HepG2 (cell line): Measurements from ENCODE around the gene DNAJC1. TPM values are rescaled to one million over a fixed set of nuclear protein-coding genes. Genes with fewer than 3 reads are reported as not detected.

ENCODE experiments used
- ATAC-seq: fragments of 200-7000 bp; cut with Tn5 transposase; 3 replicates; pipeline ENCODE4 v1.9.1; 2020; ENCODE audit warnings: mild to moderate bottlenecking, moderate library complexity
- BruUV-seq: library from RNA; stranded (reverse); fragments of 400-500 nt; replicated peaks from 2 replicates; lab custom pipeline; 2021; lab: Mats Ljungman, UMichigan
- CTCF ChIA-PET: fragments of 300-600 bp; formaldehyde crosslinking; extraction: SDS; loops from one replicate; lab custom pipeline; 2021; ENCODE audit warnings: low total read pairs, inconsistent platforms, low intra/inter-chr PET ratio; lab: Yijun Ruan, JAX
- POLR2A ChIA-PET: fragments of 350-600 bp; sonication (Branson Sonifier 250); formaldehyde crosslinking; loops from one replicate; lab custom pipeline; 2020; ENCODE audit warnings: antibody characterized with exemption, inconsistent platforms; lab: Yijun Ruan, JAX
- DNase-seq: peaks from one replicate; pipeline ENCODE4 v3.0.0-alpha.2; 2015; ENCODE audit warnings: low spot score
- FAIRE-seq: peaks from 3 replicates; lab custom pipeline; 2011; peaks lifted over from hg19 to GRCh38; lab: Jason Lieb, UNC
- H2AFZ ChIP-seq: one replicate; pipeline ENCODE4 v1.6.1; 2011; ENCODE audit warnings: low read length, inconsistent platforms
- H3K27ac ChIP-seq: fragments of 300-600 bp; 3 replicates; pipeline ENCODE4 v1.8.0; 2011; ENCODE audit warnings: mixed run types, mild to moderate bottlenecking, mixed read lengths, low read length, inconsistent platforms; ENCODE audit not compliant: insufficient read depth; ENCODE audit errors: extremely low read length
- H3K27me3 ChIP-seq, 2 experiments: fragments of 200-600 bp in 1 of 2; 2 replicates in 1 of 2; 3 replicates in 1 of 2; pipeline versions ENCODE4 v1.6.0 to v1.8.0; 2011; ENCODE audit warnings: low read length in 2 of 2, mild to moderate bottlenecking in 2 of 2, moderate library complexity in 2 of 2, inconsistent platforms in 1 of 2; ENCODE audit not compliant: insufficient read depth in 2 of 2, control insufficient read depth in 1 of 2
- H3K36me3 ChIP-seq, 2 experiments: fragments of 200-600 bp in 1 of 2; replicated peaks in 1 of 2; 2 replicates in 1 of 2; 3 replicates in 1 of 2; pipeline versions ENCODE4 v1.5.1 to v1.8.0; 2011; ENCODE audit warnings: low read length in 2 of 2, inconsistent platforms in 1 of 2; ENCODE audit not compliant: insufficient read depth in 2 of 2, control insufficient read depth in 1 of 2
- H3K4me1 ChIP-seq: 2 replicates; pipeline ENCODE4 v1.5.1; 2012; ENCODE audit warnings: low read length, inconsistent platforms; ENCODE audit not compliant: insufficient read depth
- H3K4me2 ChIP-seq: 2 replicates; pipeline ENCODE4 v1.6.0; 2011; ENCODE audit warnings: low read depth, low read length, inconsistent platforms
- H3K4me3 ChIP-seq, 3 experiments: fragments of 200-600 bp in 1 of 3; sonication (generic), shearing (Covaris generic) in 1 of 3; replicated peaks in 1 of 3; 2 replicates each; pipeline ENCODE4 v1.5.1; 2011 to 2016; ENCODE audit warnings: low read length in 3 of 3, inconsistent platforms in 2 of 3, low read depth in 2 of 3, mild to moderate bottlenecking in 2 of 3, control low read depth in 1 of 3, mixed read lengths in 1 of 3; ENCODE audit not compliant: insufficient read depth in 1 of 3
- H3K79me2 ChIP-seq: one replicate; pipeline ENCODE4 v1.6.1; 2011; ENCODE audit warnings: low read length, inconsistent platforms; ENCODE audit not compliant: insufficient read depth
- H3K9ac ChIP-seq: 2 replicates; pipeline ENCODE4 v1.6.0; 2011; ENCODE audit warnings: mild to moderate bottlenecking, low read depth, low read length, inconsistent platforms; ENCODE audit not compliant: insufficient read depth
- H3K9me3 ChIP-seq: 2 replicates; pipeline ENCODE4 v1.5.1; 2012; ENCODE audit warnings: mild to moderate bottlenecking, low read length
- H4K20me1 ChIP-seq: 2 replicates; pipeline ENCODE4 v1.6.0; 2011; ENCODE audit warnings: inconsistent platforms, mild to moderate bottlenecking, low read length, moderate library complexity; ENCODE audit not compliant: insufficient read depth
- ARHGAP35 ChIP-seq: sonication (generic); formaldehyde crosslinking; IDR thresholded peaks from 2 replicates; pipeline ENCODE4 v1.9.0; 2022; ENCODE audit warnings: mild to moderate bottlenecking, inconsistent platforms, moderate library complexity, missing genetic modification reagents, borderline replicate concordance
- CSRNP2 ChIP-seq: sonication (generic); formaldehyde crosslinking; conservative IDR thresholded peaks from 2 replicates; pipeline ENCODE4 v1.8.0; 2022; ENCODE audit warnings: low read depth, missing genetic modification reagents
- DNMT1 ChIP-seq: sonication (generic); formaldehyde crosslinking; IDR thresholded peaks from 2 replicates; pipeline ENCODE4 v1.5.1; 2020; ENCODE audit warnings: mild to moderate bottlenecking, missing genetic modification reagents
- HDAC1 ChIP-seq: sonication (generic); formaldehyde crosslinking; IDR thresholded peaks from 2 replicates; pipeline ENCODE4 v1.5.1; 2020; ENCODE audit warnings: mild to moderate bottlenecking, missing genetic modification reagents
- HIC2 ChIP-seq: sonication (generic); formaldehyde crosslinking; IDR thresholded peaks from 2 replicates; pipeline ENCODE4 v1.9.0; 2022; ENCODE audit warnings: low read depth, missing genetic modification reagents
- ISL2 ChIP-seq: sonication (generic); formaldehyde crosslinking; IDR thresholded peaks from 2 replicates; pipeline ENCODE4 v1.5.0; 2020; ENCODE audit warnings: missing genetic modification reagents
- JUNB ChIP-seq: sonication (generic); formaldehyde crosslinking; IDR thresholded peaks from 2 replicates; pipeline ENCODE4 v1.8.0; 2022; ENCODE audit warnings: missing genetic modification reagents, mild to moderate bottlenecking, borderline replicate concordance
- LCORL ChIP-seq, 2 experiments: fragments of 450-650 bp in 1 of 2; sonication (generic) in 1 of 2; formaldehyde crosslinking in 1 of 2; IDR thresholded peaks; 2 replicates each; pipeline versions ENCODE4 v1.5.0 to v1.6.1; 2017 to 2020; ENCODE audit warnings: antibody characterized with exemption in 1 of 2, missing genetic modification reagents in 1 of 2
- MBD4 ChIP-seq: IDR thresholded peaks from 2 replicates; pipeline ENCODE4 v1.6.1; 2012; ENCODE audit warnings: low read length, inconsistent platforms, borderline replicate concordance
- NCOA5 ChIP-seq: sonication (generic); formaldehyde crosslinking; IDR thresholded peaks from 2 replicates; pipeline ENCODE4 v1.4.0; 2020; ENCODE audit warnings: missing genetic modification reagents
- PHF8 ChIP-seq: sonication (generic); formaldehyde crosslinking; IDR thresholded peaks from 2 replicates; pipeline ENCODE4 v1.5.0; 2020; ENCODE audit warnings: missing genetic modification reagents
- REPIN1 ChIP-seq: sonication (generic); formaldehyde crosslinking; IDR thresholded peaks from 2 replicates; pipeline ENCODE4 v1.8.0; 2022; ENCODE audit warnings: missing genetic modification reagents, low read depth, mild to moderate bottlenecking, borderline replicate concordance
- SP140L ChIP-seq: sonication (generic); formaldehyde crosslinking; IDR thresholded peaks from 2 replicates; pipeline ENCODE4 v1.4.0; 2020; ENCODE audit warnings: missing genetic modification reagents, borderline replicate concordance
- SUZ12 ChIP-seq: fragments of 150-350 bp; IDR thresholded peaks from 2 replicates; pipeline ENCODE4 v1.6.1; 2014; ENCODE audit warnings: low read depth, low read length
- TGIF2 ChIP-seq: IDR thresholded peaks from 2 replicates; pipeline ENCODE4 v1.6.1; 2016; ENCODE audit warnings: control low read depth, missing compliant biosample characterization
- TP53 ChIP-seq: sonication (generic); formaldehyde crosslinking; conservative IDR thresholded peaks from 2 replicates; pipeline ENCODE4 v1.4.0; 2020; ENCODE audit warnings: missing genetic modification reagents
- ZNF234 ChIP-seq: sonication (generic); formaldehyde crosslinking; conservative IDR thresholded peaks from 2 replicates; pipeline ENCODE4 v1.5.1; 2020; ENCODE audit warnings: mild to moderate bottlenecking, missing genetic modification reagents
- ZNF639 ChIP-seq: conservative IDR thresholded peaks from 2 replicates; pipeline ENCODE4 v1.6.1; 2018; ENCODE audit warnings: missing genetic modification reagents
- ZNF781 ChIP-seq: sonication (generic); formaldehyde crosslinking; IDR thresholded peaks from 2 replicates; pipeline ENCODE4 v1.5.1; 2020; ENCODE audit warnings: borderline replicate concordance, mild to moderate bottlenecking, missing genetic modification reagents; ENCODE audit errors: not compliant biosample characterization
- WGBS: methylation state at CpG from one replicate; pipeline ENCODE4 v1.1.6; 2017; ENCODE audit warnings: low lambda C conversion rate; 5-methylcytosine and 5-hydroxymethylcytosine counted together
- in situ Hi-C: cut with HindIII; loops from 2 replicates; pipeline ENCODE4 v1.10.0; 2017; ENCODE audit warnings: low pct_unique_long_range_greater_than_20kb; ENCODE audit not compliant: extremely low pct_ligation_motif_present
- intact Hi-C: fragments of 100-400 bp; cut with micrococcal nuclease; formaldehyde crosslinking; loops from one replicate; pipeline ENCODE4 v1.10.0; 2022; ENCODE audit not compliant: unreplicated experiment
- polyA plus RNA-seq, 8 experiments: library from polyadenylated mRNA; depleted of rRNA in 3 of 8; stranded (reverse) in 7 of 8; unstranded in 1 of 8; fragments of >200 nt; fragmentation: Illumina TruSeq in 4 of 8; extraction: Trizol in 4 of 8; gene quantifications; 2 replicates each; pipeline versions ENCODE4 v1.2.1 to v1.2.3, GENCODE V29; 2011 to 2016; ENCODE audit warnings: low read depth in 4 of 8, missing spikeins in 1 of 8, mixed read lengths in 1 of 8; ENCODE audit not compliant: insufficient read depth in 1 of 8
- total RNA-seq, 5 experiments: library from RNA; depleted of rRNA; stranded (reverse); fragments of >200 nt; fragmentation: Illumina TruSeq; extraction: Trizol; gene quantifications; 2 replicates each; pipeline ENCODE4 v1.2.3, GENCODE V29; 2016; ENCODE audit warnings: low read depth in 1 of 5

DNAJC1 gene
- total and polyA plus RNA-seq, 2 of the 13 experiments (the other 11 are each of a cell fraction or from before 2014, with no cell fraction given): 9.9 to 16.6 TPM

GRCh38 chr10:22002591-22003176 lies 846 bp downstream of the DNAJC1 start:
- no peaks in the 10 kb centered on the region for H3K36me3 ChIP-seq
- no peaks in the 10 kb centered on the region for H4K20me1 ChIP-seq
- in situ Hi-C loops: loop anchor here (5.0 to 10.0 kb wide), 2 partner anchors 312 to 990 kb away; partner anchors contain the start of gene COMMD3
- peaks cover 20% of the 10 kb centered on the region for H3K4me1 ChIP-seq
- ChIA-PET POLR2A (interaction anchor here (0.8 to 2.5 kb wide), 2 partner anchors 314 to 445 kb away, joined by 3 to 10 read pairs; partner anchors contain the start of gene COMMD3), CTCF (no interaction called here)
- peaks cover 0 to 6% of the 10 kb centered on the region in 2 experiments; a peak in 1 of 5 replicates for H3K27me3 ChIP-seq
- 2% methylated on average over 10 of the region's 21 CpGs for WGBS
- H3K9me3 ChIP-seq: no peaks in the 10 kb centered on the region
- peak overlapping the region; percentile 72 to 93 (median 83) for H3K4me3 ChIP-seq
- peak overlapping the region; percentile 84 for H3K27ac ChIP-seq
- peak overlapping the region; percentile 78 for H3K4me2 ChIP-seq
- peak overlapping the region; percentile 24 for H2AFZ ChIP-seq
- no TSS peak for BruUV-seq
- peak; percentile 2; the same call in 2 of the 3 replicates for ATAC-seq
- H3K79me2 ChIP-seq: no peaks in the 10 kb centered on the region
- no peak for FAIRE-seq
- peak overlapping the region; percentile 74 for H3K9ac ChIP-seq
- peak; percentile 21 for DNase-seq
- intact Hi-C loops: loop anchor here (2.0 to 10.0 kb wide), 5 partner anchors 226 to 1065 kb away; partner anchors contain the start of gene COMMD3
- TF ChIP-seq TP53: no peak
- TF ChIP-seq CSRNP2 (CRISPR knock-in tag): no peak
- TF ChIP-seq JUNB: no peak
- no peak for TF ChIP-seq SUZ12
- TF ChIP-seq LCORL (IDR thresholded peaks at IDR 0.05): no peak
- TF ChIP-seq LCORL (CRISPR knock-in tag; IDR thresholded peaks at IDR 0.05): no peak
- no peak for TF ChIP-seq TGIF2 (CRISPR knock-in tag)
- TF ChIP-seq HIC2 (CRISPR knock-in tag): no peak
- no peak for TF ChIP-seq ZNF234 (CRISPR knock-in tag)
- peak; percentile 13; the same call in 1 of the 2 replicates for TF ChIP-seq PHF8 (CRISPR knock-in tag)
- no peak for TF ChIP-seq DNMT1 (CRISPR knock-in tag)
- no peak for TF ChIP-seq NCOA5
- TF ChIP-seq REPIN1 (CRISPR knock-in tag): no peak
- TF ChIP-seq ISL2: 0 out of 2 replicates have a peak, but pooled peaks have one; percentile 10
- TF ChIP-seq SP140L (CRISPR knock-in tag): no peak
- TF ChIP-seq ARHGAP35 (CRISPR knock-in tag): no peak
- TF ChIP-seq ZNF639: no peak
- TF ChIP-seq HDAC1 (CRISPR knock-in tag): no peak
- no peak for TF ChIP-seq ZNF781
- no peak for TF ChIP-seq MBD4
